HG03378 (cell line): ENCODE measurements around the gene GALNT11.
"Not testable (repeated sequence)": the region's sequence is repeated elsewhere in the genome, so short reads cannot be mapped to it uniquely, and the experiment has no call there.

Source experiments
- ATAC-seq: cut with Tn5 transposase; IDR thresholded peaks from one replicate; pipeline ENCODE4 v1.9.1; 2021; ENCODE audit warnings: mild to moderate bottlenecking, moderate library complexity; ENCODE audit not compliant: unreplicated experiment

GALNT11 gene

GRCh38 chr7:152025077-152025936 lies at the start of gene GALNT11:
Gene GALNT11 (plus strand): TSS chr7:152025674. CDS start chr7:152094228, 68,554 bp downstream.
- peak; percentile 92 for ATAC-seq

DNA sequence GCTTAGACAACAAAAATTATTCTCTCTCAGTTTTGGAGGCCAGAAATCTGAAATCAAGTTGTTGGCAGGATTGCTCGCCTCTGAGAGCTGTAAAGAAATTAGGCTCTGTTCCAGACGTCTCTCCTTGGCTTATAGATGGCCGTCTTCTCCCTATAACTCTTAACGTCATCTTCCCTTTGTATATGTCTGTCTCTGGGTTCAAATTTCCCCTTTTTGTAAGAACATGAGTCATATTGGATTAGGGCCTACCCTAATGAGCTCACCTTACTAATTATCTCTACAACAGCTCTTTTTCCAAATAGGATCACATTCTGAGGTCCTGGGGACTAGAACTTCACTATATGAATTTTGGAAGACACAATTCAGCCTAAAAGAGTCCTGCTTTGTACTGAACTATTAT lies 46.9 kb upstream of the GALNT11 start:
- ATAC-seq = no peak

- ATAC-seq = no peak
Measured at GRCh38 chr7:151981223-151981622, 44.3 kb upstream of the GALNT11 start.

- no peak for ATAC-seq
Measured at GRCh38 chr7:151982806-151983205, 42.7 kb upstream of the GALNT11 start.

- no peak for ATAC-seq
Measured at GRCh38 chr7:151984612-151985011, 40.9 kb upstream of the GALNT11 start.

DNA sequence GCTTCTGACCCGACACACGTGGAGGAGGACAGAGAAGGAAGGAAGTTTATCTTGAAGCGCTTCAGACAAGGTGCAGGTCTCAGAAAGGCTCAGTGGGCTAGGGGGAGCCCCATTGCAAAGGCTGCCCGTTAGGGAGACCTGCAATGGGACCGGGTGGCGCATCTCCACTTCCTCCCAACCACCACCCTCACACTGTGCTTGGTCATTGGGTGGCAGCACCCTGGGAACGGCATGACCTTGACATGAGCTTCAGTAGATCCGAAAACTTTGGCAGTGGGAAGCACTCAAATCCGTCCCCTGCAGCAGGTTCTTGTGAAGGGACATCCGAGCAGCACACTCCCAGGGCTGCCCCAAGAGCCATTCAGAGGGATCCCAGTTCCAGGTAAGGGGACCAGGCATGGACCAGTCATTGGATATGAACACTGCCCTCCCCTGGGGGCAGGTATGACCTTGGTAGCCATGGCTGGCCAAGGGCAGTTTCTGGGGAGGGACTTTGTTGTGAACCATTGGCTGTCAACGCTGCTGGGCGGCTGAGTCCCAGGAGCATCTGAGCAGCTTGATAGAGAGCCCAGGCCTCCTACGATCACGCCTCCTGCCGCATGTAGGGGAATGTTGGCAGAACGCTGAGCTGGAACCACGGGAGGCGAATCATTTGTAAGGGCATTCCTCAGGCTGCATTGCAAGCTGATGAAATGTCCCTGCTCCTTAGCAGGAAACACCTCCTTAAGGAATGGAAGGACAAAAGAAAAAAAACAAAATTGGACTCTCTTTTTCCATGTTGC lies 37.5 kb upstream of the GALNT11 start:
- ATAC-seq = no peak

DNA sequence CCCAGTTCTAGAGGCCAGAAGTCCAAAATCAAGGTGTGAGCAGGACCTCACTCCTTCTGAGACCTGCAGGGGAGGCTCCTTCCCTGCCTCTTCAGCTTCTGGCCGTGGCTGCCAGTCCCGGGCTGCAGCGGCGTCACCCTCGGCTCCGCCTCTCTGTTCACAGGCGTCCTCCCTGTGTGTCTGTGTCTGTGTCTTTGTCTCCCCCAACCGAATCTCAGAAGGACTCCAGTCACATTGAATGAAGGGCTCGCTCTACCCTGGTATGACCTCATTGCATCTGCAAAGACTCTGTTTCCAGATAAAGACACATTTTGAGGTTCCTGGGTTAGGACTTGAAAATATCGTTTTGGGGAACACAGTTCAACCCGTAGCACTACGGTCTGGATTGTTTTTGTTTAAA lies 33.1 kb upstream of the GALNT11 start:
- ATAC-seq = peak; percentile 56

DNA sequence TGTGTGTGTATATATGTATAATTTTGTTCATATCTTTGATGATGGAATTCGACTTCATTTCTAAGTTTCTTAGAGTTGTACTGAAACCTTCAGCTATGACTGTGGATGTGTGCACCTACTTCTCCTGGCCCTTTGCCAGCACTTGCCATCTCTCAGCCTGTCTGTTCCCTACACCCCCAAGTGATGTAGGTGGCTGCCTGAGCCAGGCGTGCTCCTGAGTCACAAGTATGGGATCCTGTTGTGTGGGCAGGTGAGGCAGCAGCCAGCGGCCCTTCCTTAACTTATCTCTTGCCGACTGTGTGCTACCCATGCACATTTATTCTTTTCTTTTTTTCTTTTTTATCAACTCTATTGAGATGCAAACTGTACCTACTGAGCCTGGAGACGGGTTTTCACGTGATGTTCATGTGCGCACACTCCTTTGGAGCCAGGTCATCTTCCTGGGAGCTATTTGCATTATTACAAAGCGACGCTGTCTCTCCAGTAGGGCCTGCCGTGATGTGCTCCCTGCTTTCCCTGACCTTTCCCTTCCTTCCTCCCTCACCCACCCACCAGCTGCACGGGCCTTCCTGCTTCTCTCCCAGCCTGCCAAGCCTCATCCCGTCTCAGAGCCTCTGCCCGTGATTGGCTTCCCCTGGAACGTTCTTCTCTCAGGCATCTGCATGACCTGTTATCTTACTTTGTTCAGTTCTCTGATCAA lies 31.3 kb upstream of the GALNT11 start:
- ATAC-seq = no peak

- ATAC-seq = no peak
Measured at GRCh38 chr7:151999424-152000090, 25.9 kb upstream of the GALNT11 start.

DNA sequence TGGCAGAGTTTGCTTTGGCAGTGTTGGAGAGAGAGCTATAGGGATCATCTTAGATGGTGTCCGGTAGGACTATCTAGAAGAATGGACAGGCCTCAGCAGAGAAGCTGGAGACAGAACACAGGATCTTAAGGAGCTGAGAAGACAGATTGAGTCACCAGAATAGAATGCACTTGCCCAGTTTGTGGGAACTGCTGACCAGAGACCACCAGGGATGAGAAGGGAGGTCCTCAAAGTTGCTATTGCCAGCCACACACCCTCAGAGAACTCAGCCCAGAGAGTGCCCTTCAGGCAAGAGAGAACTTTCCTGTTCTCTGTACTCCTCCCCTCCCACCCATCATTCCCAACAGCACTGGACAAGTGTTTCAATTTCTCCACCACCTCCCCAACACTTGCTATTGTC lies 25.3 kb upstream of the GALNT11 start:
- no peak for ATAC-seq

DNA sequence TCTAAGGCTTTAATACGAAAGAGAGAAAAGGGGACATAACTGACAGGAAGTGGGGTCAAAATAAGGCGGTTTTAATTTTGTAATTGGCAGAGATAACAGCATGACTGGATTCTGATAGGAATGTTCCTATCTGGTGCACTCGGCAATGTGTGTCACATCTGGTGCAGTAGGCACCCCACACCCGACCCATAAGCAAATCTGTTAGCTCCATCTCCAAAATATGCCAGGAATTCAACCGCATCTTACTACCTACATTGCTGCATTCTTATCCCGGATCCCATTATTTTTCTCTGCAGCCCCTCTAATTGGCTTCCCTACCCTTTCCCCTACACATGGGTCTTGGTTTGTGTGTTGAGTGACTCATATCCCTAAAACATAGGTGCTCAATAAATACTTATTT lies 19.1 kb upstream of the GALNT11 start:
- no peak for ATAC-seq

DNA sequence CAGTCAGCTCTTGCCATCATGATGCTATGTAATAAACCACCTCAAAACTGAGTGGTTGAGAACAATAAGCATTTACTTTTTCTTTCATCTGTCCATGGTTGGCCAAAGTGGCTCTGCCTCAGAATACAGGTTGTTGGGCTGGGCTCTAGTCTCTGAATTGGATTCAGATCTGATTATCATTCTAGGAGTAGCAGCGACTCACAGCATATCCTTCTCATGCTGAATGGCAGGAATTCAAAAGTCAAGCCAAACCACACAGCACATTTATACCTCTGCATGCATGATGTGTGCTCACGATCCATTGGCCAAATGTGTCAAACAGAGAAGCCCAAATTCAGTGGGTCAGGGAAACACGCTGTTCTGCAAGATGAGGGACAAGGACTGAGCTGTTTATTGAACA lies 13.6 kb upstream of the GALNT11 start:
- ATAC-seq = no peak

DNA sequence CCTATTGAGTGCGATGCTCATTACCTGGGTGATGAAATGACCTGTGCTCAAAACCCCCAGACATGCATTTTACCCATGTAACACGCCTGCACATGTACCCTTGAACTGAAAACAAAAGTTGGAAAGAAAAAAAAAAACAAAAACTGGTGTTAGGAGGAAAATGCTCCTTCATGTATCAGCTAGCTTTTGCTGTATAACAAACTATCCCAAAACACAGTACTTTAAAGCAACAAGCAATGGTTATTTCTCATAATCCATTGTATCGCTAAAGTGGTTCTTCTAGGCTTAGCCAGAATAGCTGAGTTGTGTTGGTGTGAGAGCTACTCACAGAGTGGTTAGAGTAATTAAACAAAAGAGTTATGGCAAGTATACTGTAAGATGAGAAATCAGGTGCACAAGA lies 12.2 kb upstream of the GALNT11 start:
- ATAC-seq = no peak

DNA sequence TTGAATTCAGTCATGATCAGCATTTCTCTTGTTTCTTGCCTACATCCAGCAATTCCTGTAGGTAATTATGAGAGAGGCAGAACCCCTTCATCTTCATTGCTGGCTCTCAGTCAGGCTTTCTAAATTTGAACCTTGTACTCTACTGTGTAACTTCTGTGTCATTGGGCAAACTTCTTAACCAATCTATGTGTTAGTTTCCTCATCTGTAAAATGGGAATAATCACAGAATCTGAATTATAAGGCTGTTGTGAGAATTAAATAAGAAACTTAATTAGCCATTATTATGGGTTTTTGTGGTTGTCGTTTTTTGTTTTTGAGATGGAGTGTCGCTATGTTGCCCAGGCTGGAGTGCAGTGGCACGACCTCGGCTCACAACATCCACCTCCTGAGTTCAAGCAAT lies 11.5 kb upstream of the GALNT11 start:
- no peak for ATAC-seq

DNA sequence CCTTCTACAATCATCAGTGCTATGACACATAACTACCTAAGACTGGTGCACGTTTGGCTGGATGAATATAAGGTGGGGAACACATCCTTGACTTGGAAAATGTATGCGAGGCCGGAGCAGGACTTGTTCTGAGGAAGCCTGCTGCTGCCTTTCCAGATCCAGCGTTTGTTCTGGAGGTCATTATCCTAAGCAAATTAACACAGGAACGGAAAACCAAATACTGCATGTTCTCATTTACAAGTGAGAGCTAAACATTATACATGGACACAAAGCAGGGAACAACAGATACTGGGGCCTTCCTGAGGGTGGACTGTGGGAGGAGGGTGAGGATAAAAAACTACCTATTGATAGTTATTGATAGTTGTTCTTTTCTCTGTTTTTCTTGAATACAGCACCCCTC lies 10.8 kb upstream of the GALNT11 start:
- ATAC-seq = no peak

GRCh38 chr7:152015600-152015999 lies 9.9 kb upstream of the GALNT11 start:
- ATAC-seq = no peak

GRCh38 chr7:152016947-152017346 lies 8.5 kb upstream of the GALNT11 start:
- ATAC-seq = no peak

DNA sequence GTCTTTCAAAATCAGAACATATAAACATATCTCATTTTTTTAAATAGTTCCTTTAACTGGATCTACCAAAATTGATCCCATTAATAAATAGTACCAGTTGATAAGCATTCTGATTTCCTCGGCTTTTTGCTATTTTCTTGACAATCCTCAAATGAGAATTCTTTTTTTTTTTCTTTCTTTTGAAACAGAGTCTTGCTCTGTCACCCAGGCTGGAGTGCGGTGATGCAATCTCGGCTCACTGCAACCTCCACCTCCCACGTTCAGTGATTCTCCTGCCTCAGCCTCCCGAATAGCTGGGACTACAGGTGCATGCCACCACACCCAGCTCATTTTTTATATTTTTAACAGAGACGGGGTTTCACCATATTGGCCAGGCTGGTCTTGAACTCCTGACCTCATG lies 7.8 kb upstream of the GALNT11 start:
- not testable (repeated sequence) for ATAC-seq

- ATAC-seq = not testable (repeated sequence)
Measured at GRCh38 chr7:152021740-152022139, 3.7 kb upstream of the GALNT11 start.

- no peak for ATAC-seq
Measured at GRCh38 chr7:152025937-152026890, 740 bp downstream of the GALNT11 start.
